CD4-positive, alpha-beta memory T cell (primary cell): ENCODE results near the gene MLLT3. TPM values are rescaled to one million over a fixed set of nuclear protein-coding genes. Genes with fewer than 3 reads are reported as not detected.

ENCODE experiments used
- CTCF ChIA-PET: fragments of 350-600 bp; sonication (Branson Sonifier 250); formaldehyde crosslinking; loops from one replicate; lab custom pipeline; 2021; ENCODE audit warnings: inconsistent platforms; ENCODE audit not compliant: partially characterized antibody; lab: Charles Lee
- POLR2A ChIA-PET: fragments of 350-600 bp; sonication (Branson Sonifier 250); formaldehyde crosslinking; loops from one replicate; lab custom pipeline; 2021; ENCODE audit not compliant: partially characterized antibody; lab: Charles Lee
- DNase-seq, 5 donors: peaks; one replicate each; pipeline versions ENCODE4 v3.0.0 to v3.0.0-alpha.2; 2020 to 2022; ENCODE audit warnings: mixed read lengths in 1 of 5
- H3K27ac ChIP-seq: one replicate; pipeline ENCODE4 v1.7.0; 2013; ENCODE audit warnings: low read depth, low read length
- H3K27me3 ChIP-seq: 2 replicates; pipeline ENCODE4 v1.7.0; 2013; ENCODE audit warnings: mild to moderate bottlenecking, low read length, moderate library complexity; ENCODE audit not compliant: insufficient read depth
- H3K36me3 ChIP-seq: 2 replicates; pipeline ENCODE4 v1.7.0; 2013; ENCODE audit warnings: mild to moderate bottlenecking, low read length, moderate library complexity; ENCODE audit not compliant: insufficient read depth
- H3K4me1 ChIP-seq: 2 replicates; pipeline ENCODE4 v1.7.0; 2013; ENCODE audit warnings: mild to moderate bottlenecking, low read length, moderate library complexity; ENCODE audit not compliant: insufficient read depth
- H3K4me3 ChIP-seq, 2 donors: one replicate each; pipeline ENCODE4 v1.7.0; 2013; ENCODE audit warnings: low read length in 2 of 2, mild to moderate bottlenecking in 1 of 2
- H3K9me3 ChIP-seq, 2 donors: one replicate each; pipeline ENCODE4 v1.7.0; 2013; ENCODE audit warnings: low read length in 2 of 2, control low read depth in 1 of 2; ENCODE audit not compliant: control insufficient read depth in 1 of 2
- H3K27ac Mint-ChIP-seq, 7 donors: one replicate each; pipeline ENCODE4 v1.8.0; 2020 to 2021; ENCODE audit warnings: mixed read lengths in 7 of 7, mild to moderate bottlenecking in 6 of 7, inconsistent platforms in 3 of 7, moderate library complexity in 3 of 7
- H3K27me3 Mint-ChIP-seq, 2 donors: one replicate each; pipeline ENCODE4 v1.8.0; 2020 to 2021; ENCODE audit warnings: mixed read lengths in 2 of 2
- H3K36me3 Mint-ChIP-seq, 2 donors: one replicate each; pipeline ENCODE4 v1.8.0; 2020 to 2021; ENCODE audit warnings: mixed read lengths in 2 of 2, inconsistent platforms in 1 of 2, mild to moderate bottlenecking in 1 of 2
- H3K4me1 Mint-ChIP-seq, 4 donors: one replicate each; pipeline ENCODE4 v1.8.0; 2020 to 2021; ENCODE audit warnings: mixed read lengths in 4 of 4, mild to moderate bottlenecking in 1 of 4
- H3K4me3 Mint-ChIP-seq, 8 donors: one replicate each; pipeline ENCODE4 v1.8.0; 2020 to 2021; ENCODE audit warnings: mixed read lengths in 8 of 8, mild to moderate bottlenecking in 7 of 8, moderate library complexity in 6 of 8, inconsistent platforms in 3 of 8
- H3K9me3 Mint-ChIP-seq, 8 donors: one replicate each; pipeline ENCODE4 v1.8.0; 2020 to 2021; ENCODE audit warnings: mixed read lengths in 8 of 8, mild to moderate bottlenecking in 5 of 8, inconsistent platforms in 3 of 8, moderate library complexity in 1 of 8
- intact Hi-C: fragments of 100-400 bp; cut with micrococcal nuclease; formaldehyde crosslinking; loops from one replicate; pipeline ENCODE4 v1.15.1; 2023
- polyA plus RNA-seq, 2 donors: library from polyadenylated mRNA; unstranded; fragments of 300-500 nt; fragmentation: Illumina TruSeq; gene quantifications; one replicate each; pipeline ENCODE4 v1.2.3, GENCODE V29; 2021
- total RNA-seq, 2 experiments: library from RNA; stranded (reverse); gene quantifications; one replicate each; pipeline ENCODE4 v1.2.3, GENCODE V29; 2021

The MLLT3 gene
- total and polyA plus RNA-seq, 4 experiments from 2014 or later: 20.7 to 54.4 (median 42.5) TPM

- CTCF ChIA-PET: no interaction called here
- H3K4me3 Mint-ChIP-seq: no peak overlapping the region
- H3K4me1 ChIP-seq: peaks cover 19% of the 10 kb centered on the region
- no peaks in the 10 kb centered on the region for H3K27me3 Mint-ChIP-seq
- H3K9me3 ChIP-seq: no peaks in the 10 kb centered on the region
- H3K36me3 ChIP-seq: no peaks in the 10 kb centered on the region
- peaks cover 34 to 46% of the 10 kb centered on the region in 2 donors for H3K36me3 Mint-ChIP-seq
- peak in 1 of 5 donors; percentile 9 for DNase-seq
- H3K27me3 ChIP-seq: no peaks in the 10 kb centered on the region
- H3K27ac ChIP-seq: no peak overlapping the region
- peaks cover 0 to 7% (median 0%) of the 10 kb centered on the region in 8 donors for H3K9me3 Mint-ChIP-seq
- peak overlapping the region in 2 of 7 donors; percentile 47 to 66 for H3K27ac Mint-ChIP-seq
- intact Hi-C loops: no loop called here
- H3K4me1 Mint-ChIP-seq: peaks cover 29 to 69% (median 37%) of the 10 kb centered on the region in 4 donors
- POLR2A ChIA-PET: no interaction called here
- no peak overlapping the region for H3K4me3 ChIP-seq
These were observed 219.0 kb downstream of the MLLT3 start for GRCh38 chr9:20403346-20403745.

GRCh38 chr9:20402273-20402875, 219.9 kb downstream of the MLLT3 start:
- POLR2A ChIA-PET: no interaction called here
- Histone ChIP-seq H3K9me3 (no peaks in the 10 kb centered on the region), H3K4me3 (no peak overlapping the region), H3K27me3 (no peaks in the 10 kb centered on the region), H3K27ac (no peak overlapping the region), H3K4me1 (peaks cover 21% of the 10 kb centered on the region), H3K36me3 (no peaks in the 10 kb centered on the region)
- DNase-seq: no peak
- no peak overlapping the region for H3K27ac Mint-ChIP-seq
- H3K4me1 Mint-ChIP-seq: peaks cover 28 to 65% (median 39%) of the 10 kb centered on the region in 4 donors
- CTCF ChIA-PET: interaction anchor here (1.5 kb wide), 1 partner anchor 10 kb away, joined by 3 read pairs; no protein-coding TSS in a partner anchor
- intact Hi-C loops: no loop called here
- H3K27me3 Mint-ChIP-seq: no peaks in the 10 kb centered on the region
- peaks cover 32 to 41% of the 10 kb centered on the region in 2 donors for H3K36me3 Mint-ChIP-seq
- H3K4me3 Mint-ChIP-seq: no peak overlapping the region
- H3K9me3 Mint-ChIP-seq: peaks cover 0 to 7% (median 0%) of the 10 kb centered on the region in 8 donors

GRCh38 chr9:20398536-20399338, 223.6 kb downstream of the MLLT3 start:
- no peak overlapping the region for H3K4me3 ChIP-seq
- POLR2A ChIA-PET: no interaction called here
- H3K4me1 ChIP-seq: peaks cover 25% of the 10 kb centered on the region
- CTCF ChIA-PET: no interaction called here
- H3K27ac ChIP-seq: no peak overlapping the region
- Mint-ChIP-seq H3K27ac (peak overlapping the region in 5 of 7 donors; percentile 10 to 69 (median 51)), H3K9me3 (peaks cover 0 to 7% (median 0%) of the 10 kb centered on the region in 8 donors), H3K36me3 (peaks cover 27 to 36% of the 10 kb centered on the region in 2 donors), H3K4me1 (peaks cover 36 to 77% (median 48%) of the 10 kb centered on the region in 4 donors), H3K4me3 (peak overlapping the region in 3 of 8 donors; percentile 17 to 18 (median 17)), H3K27me3 (no peaks in the 10 kb centered on the region)
- no peaks in the 10 kb centered on the region for H3K9me3 ChIP-seq
- no peak for DNase-seq
- intact Hi-C loops: no loop called here
- no peaks in the 10 kb centered on the region for H3K36me3 ChIP-seq
- H3K27me3 ChIP-seq: no peaks in the 10 kb centered on the region

- peaks cover 28 to 63% (median 39%) of the 10 kb centered on the region in 4 donors for H3K4me1 Mint-ChIP-seq
- H3K4me3 Mint-ChIP-seq: no peak overlapping the region
These were observed 225.0 kb downstream of the MLLT3 start for GRCh38 chr9:20397348-20397747.

GRCh38 chr9:20396509-20396908, 225.8 kb downstream of the MLLT3 start:
- Mint-ChIP-seq H3K4me3 (peak overlapping the region in 1 of 8 donors; percentile 12), H3K4me1 (peaks cover 28 to 55% (median 34%) of the 10 kb centered on the region in 4 donors), H3K9me3 (peaks cover 0 to 4% (median 0%) of the 10 kb centered on the region in 8 donors), H3K36me3 (peaks cover 20 to 27% of the 10 kb centered on the region in 2 donors), H3K27me3 (no peaks in the 10 kb centered on the region), H3K27ac (peak overlapping the region in 3 of 7 donors; percentile 12 to 77 (median 77))
- H3K4me1 ChIP-seq: peaks cover 23% of the 10 kb centered on the region
- H3K27me3 ChIP-seq: no peaks in the 10 kb centered on the region
- no peak overlapping the region for H3K4me3 ChIP-seq
- CTCF ChIA-PET: no interaction called here
- intact Hi-C loops: no loop called here
- POLR2A ChIA-PET: no interaction called here
- no peaks in the 10 kb centered on the region for H3K9me3 ChIP-seq
- no peak for DNase-seq
- H3K27ac ChIP-seq: no peak overlapping the region
- H3K36me3 ChIP-seq: no peaks in the 10 kb centered on the region

More at GRCh38 chr9:20397348-20397747, 225.0 kb downstream of the MLLT3 start:
- Histone ChIP-seq H3K4me1 (peaks cover 23% of the 10 kb centered on the region), H3K27ac (no peak overlapping the region), H3K36me3 (no peaks in the 10 kb centered on the region), H3K4me3 (no peak overlapping the region), H3K27me3 (no peaks in the 10 kb centered on the region), H3K9me3 (no peaks in the 10 kb centered on the region)
- ChIA-PET POLR2A (no interaction called here), CTCF (no interaction called here)
- intact Hi-C loops: no loop called here
- Mint-ChIP-seq H3K27ac (no peak overlapping the region), H3K36me3 (peaks cover 24 to 29% of the 10 kb centered on the region in 2 donors), H3K27me3 (no peaks in the 10 kb centered on the region), H3K9me3 (peaks cover 0 to 7% (median 0%) of the 10 kb centered on the region in 8 donors)
- no peak for DNase-seq

- Mint-ChIP-seq H3K4me3 (peak overlapping the region in 1 of 8 donors; percentile 46), H3K9me3 (peaks cover 0 to 4% (median 0%) of the 10 kb centered on the region in 8 donors), H3K27ac (peak overlapping the region in 1 of 7 donors; percentile 53), H3K4me1 (peaks cover 26 to 52% (median 33%) of the 10 kb centered on the region in 4 donors), H3K36me3 (peaks cover 18 to 23% of the 10 kb centered on the region in 2 donors), H3K27me3 (no peaks in the 10 kb centered on the region)
- Histone ChIP-seq H3K27me3 (no peaks in the 10 kb centered on the region), H3K27ac (no peak overlapping the region), H3K9me3 (no peaks in the 10 kb centered on the region), H3K4me3 (no peak overlapping the region), H3K36me3 (no peaks in the 10 kb centered on the region), H3K4me1 (peaks cover 23% of the 10 kb centered on the region)
- POLR2A ChIA-PET: interaction anchor here (1.2 kb wide), 1 partner anchor 15 kb away, joined by 3 read pairs; no protein-coding TSS in a partner anchor
- DNase-seq: no peak
- intact Hi-C loops: no loop called here
- CTCF ChIA-PET: interaction anchor here (1.3 to 1.8 kb wide), 2 partner anchors 19 to 25 kb away, joined by 3 to 5 read pairs; no protein-coding TSS in a partner anchor
These were observed 226.6 kb downstream of the MLLT3 start for GRCh38 chr9:20395651-20396050.

- H3K36me3 Mint-ChIP-seq: peaks cover 18 to 28% of the 10 kb centered on the region in 2 donors
- H3K4me3 Mint-ChIP-seq: no peak overlapping the region
- no peaks in the 10 kb centered on the region for H3K27me3 Mint-ChIP-seq
- H3K27ac Mint-ChIP-seq: peak overlapping the region in 1 of 7 donors; percentile 54
- Histone ChIP-seq H3K4me3 (no peak overlapping the region), H3K4me1 (peaks cover 23% of the 10 kb centered on the region), H3K27me3 (no peaks in the 10 kb centered on the region), H3K36me3 (no peaks in the 10 kb centered on the region), H3K27ac (no peak overlapping the region), H3K9me3 (no peaks in the 10 kb centered on the region)
- no peak for DNase-seq
- ChIA-PET POLR2A (interaction anchor here (1.2 kb wide), 1 partner anchor 14 kb away, joined by 3 read pairs; no protein-coding TSS in a partner anchor), CTCF (interaction anchor here (1.3 to 1.8 kb wide), 2 partner anchors 18 to 24 kb away, joined by 3 to 5 read pairs; no protein-coding TSS in a partner anchor)
- H3K4me1 Mint-ChIP-seq: peaks cover 25 to 49% (median 32%) of the 10 kb centered on the region in 4 donors
- intact Hi-C loops: no loop called here
- peaks cover 0 to 7% (median 0%) of the 10 kb centered on the region in 8 donors for H3K9me3 Mint-ChIP-seq
These were observed 227.3 kb downstream of the MLLT3 start for GRCh38 chr9:20394969-20395368.
